ENCODE measurements around the gene XIRP1.
"Not testable (repeated sequence)": the region's sequence is repeated elsewhere in the genome, so short reads cannot be mapped to it uniquely, and the experiment has no call there.

Gene XIRP1

DNA sequence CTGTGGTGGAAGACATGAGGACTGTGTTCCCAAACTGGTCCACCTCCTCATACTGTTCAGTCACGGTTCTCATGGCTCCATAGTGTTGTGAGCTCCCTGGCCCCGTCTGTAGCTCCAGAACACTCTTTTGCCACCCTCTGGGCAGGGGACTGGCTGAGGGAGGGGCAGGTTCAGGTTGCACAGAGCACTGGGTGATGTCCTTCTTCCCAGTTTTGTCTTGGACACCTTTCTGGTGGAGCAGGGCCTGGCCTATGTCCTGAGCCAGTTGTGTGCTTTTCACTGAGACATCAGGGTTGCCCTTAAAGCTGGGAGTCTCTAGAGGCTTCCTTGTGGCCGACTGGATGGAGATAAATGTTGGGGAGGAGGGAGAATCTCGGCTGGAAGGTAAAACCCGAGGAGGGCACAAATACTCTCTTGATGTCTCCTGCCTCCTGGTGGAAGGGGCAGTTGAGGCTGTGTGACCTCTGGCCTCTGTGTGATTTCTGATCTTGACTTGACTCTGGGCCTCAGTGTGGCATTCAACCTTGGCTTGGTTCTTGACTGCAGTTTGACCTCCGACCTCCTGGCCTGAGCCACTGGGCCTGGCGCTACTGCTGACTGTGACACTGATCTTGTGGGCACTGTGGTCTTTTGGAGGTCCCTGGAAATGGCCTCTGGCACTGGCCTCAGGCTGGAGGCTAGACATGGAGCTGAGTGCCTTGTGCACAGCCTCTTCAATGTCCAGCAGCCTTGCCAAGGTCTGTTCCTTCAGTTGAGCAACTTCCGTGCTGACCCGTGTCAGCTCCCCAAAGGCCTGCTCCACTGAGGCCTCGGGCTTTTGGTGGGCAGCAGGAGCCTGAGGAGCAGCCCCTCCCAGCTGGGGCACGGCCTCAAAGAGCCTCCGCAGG lies 8.1 kb downstream of the XIRP1 start:
- peaks cover 7% of the 10 kb centered on the region for H3K36me3 Mint-ChIP-seq
- H3K27ac Mint-ChIP-seq: peak overlapping the region; percentile 52
- ATAC-seq: no peak
- no peaks in the 10 kb centered on the region for H3K9me3 Mint-ChIP-seq
- no peak overlapping the region for H3K4me3 Mint-ChIP-seq
- peaks cover 20% of the 10 kb centered on the region for H3K4me1 Mint-ChIP-seq
- no peak for DNase-seq (ENCODE audit: low spot score in 2 of 2)

DNA sequence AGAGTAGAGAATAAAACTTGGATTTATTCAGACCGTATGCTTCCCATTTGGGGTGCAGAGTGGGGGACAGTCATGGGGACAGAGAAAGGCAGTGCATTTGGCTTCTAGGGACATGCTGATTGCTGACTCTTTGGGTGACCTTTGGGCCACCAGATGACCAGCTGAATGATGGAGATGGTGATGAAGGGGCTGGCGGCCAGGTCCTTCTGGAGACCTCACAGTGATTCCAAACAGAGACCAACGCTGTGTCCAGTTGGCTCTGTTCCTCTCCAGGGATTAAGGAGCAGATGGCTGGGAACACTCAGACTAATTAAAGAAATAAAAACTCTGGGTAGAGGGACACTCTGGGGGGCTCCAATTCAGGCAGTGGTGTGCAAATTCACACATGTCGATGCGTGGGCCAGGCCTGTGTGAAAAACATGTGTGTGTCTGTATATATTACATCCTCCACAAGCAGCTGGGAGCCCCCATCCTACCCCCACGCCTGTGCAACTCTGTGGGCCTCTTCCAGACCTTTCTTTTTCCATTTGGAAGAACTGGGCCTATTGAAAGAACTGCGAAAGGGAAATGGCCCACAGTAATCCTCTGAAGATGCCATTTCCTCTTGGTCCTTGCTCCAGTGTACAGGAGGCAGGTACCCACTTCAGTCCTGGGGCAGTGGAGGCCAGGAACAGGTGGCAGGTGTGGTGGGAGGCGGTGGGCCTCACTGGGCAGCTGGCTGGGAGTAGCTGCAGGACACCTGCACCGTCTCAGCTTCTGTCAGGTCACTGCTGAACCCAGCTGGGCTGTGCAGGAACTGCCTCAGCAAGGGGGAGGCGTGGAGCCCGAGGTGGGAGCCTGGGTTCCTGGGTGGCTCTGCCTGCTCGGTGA lies 8.9 kb downstream of the XIRP1 start:
- DNase-seq (ENCODE audit: low spot score in 2 of 2) (no peak), ATAC-seq (no peak)
- Mint-ChIP-seq H3K4me3 (no peak overlapping the region), H3K4me1 (peaks cover 29% of the 10 kb centered on the region), H3K9me3 (no peaks in the 10 kb centered on the region), H3K36me3 (peaks cover 12% of the 10 kb centered on the region), H3K27ac (peak overlapping the region; percentile 68)

DNA sequence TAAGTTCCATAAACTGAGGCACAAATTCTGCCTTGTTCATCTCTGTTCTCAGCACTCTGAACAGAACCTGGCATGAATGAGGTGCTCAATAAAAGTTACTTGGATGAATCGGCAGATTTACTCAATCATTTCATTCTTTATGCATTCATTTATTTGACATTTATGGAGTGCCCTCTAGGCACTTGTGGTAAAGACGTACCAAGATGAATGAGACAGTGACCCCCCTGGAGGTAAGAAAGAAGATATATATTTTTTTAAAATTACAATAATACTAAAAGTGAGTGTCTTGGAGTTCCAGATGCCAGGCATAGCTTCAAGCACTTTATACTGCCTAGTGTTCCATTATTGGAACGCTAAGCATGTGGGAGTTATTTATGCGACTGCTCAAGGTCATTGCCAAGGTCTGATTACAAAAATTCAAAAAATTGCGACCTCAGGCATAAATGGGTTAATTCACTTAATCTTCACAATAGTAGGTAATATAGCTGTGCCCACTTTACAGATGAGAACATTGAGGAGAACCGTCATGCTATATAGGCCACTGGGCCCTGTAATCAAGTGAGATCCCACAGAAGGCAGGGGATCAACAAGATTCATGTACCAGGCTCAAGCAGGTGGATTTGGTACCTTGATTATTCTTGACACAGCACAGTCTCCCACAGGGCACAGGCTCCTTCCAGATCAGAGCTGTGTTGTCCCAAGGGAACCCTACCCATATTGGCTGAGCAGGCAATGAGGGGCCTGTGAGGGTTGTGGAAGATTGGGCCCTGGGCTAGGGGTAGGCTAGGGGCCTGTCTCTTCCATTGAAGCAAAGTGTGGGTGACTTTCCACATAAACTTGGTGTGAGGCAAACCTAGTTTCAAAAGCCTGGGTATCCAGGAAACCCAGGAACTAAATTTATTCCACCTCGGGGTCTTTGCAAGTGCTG lies 10.7 kb downstream of the XIRP1 start:
- Mint-ChIP-seq H3K4me1 (peaks cover 44% of the 10 kb centered on the region), H3K9me3 (no peaks in the 10 kb centered on the region), H3K36me3 (peaks cover 20% of the 10 kb centered on the region), H3K4me3 (peak overlapping the region; percentile 78), H3K27ac (peak overlapping the region; percentile 54)
- ATAC-seq: no peak
- DNase-seq (ENCODE audit: low spot score in 2 of 2): no peak

DNA sequence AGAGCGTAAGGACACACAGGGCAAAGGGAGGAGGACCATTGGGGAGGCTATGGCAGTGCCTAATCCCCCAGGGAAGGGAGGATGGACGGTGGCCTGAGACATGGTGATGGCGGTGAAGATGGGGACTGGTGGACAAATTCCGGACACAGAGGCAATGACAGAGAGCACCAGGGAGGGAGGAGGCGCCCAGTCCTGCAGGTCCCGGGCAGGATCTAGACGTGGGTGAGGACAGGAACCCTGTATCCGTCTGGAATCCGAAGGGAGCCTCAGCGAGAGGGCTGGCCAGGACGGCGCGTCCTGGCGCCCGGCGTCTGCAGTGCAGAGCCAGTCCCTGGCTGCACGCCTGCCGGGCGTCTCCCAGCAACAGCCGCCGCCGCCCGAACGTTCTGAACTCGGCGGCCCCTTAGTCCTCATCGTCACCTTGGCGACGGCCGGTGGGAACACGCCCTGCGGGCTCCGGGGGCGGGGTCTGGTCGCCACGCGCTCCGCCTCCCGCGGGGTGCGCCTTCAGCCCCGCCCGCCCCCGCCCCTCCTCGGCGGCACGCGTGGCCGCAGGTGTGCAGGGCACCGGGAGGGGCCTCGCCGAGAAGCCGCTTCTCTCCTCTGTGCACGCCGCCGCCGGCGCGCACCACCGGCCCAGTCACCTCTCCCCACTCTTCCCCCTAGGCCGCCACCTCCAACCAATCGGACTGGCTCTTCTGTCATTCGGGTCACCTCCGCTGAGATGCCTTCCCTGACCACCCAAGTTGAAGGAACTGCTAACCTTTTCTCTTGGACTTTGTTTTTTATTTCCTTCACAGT lies 11.6 kb downstream of the XIRP1 start:
- Mint-ChIP-seq H3K27ac (peak overlapping the region; percentile 54), H3K36me3 (peaks cover 20% of the 10 kb centered on the region), H3K9me3 (no peaks in the 10 kb centered on the region), H3K4me1 (peaks cover 53% of the 10 kb centered on the region), H3K4me3 (peak overlapping the region; percentile 78)
- ATAC-seq: peak; percentile 87
- DNase-seq (ENCODE audit: low spot score in 2 of 2): peak; percentile 83 to 90

DNA sequence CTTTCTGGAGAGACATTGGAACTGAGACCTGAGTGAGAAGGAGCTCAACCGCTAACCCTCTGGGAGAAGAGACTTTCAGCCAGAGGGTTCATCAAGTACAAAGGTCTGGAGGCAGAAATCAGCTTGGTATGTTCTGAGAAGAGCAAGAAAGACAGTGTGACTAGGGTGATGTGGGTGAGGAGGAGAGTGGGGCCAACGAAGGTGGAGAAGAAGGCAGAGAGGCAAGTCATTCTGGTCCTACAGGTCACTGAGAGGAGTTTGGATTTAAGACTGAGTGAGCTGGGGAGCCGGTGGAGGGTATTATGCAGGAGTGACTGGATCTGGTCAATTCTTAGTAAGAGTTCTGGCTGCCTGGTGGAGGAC lies 12.2 kb downstream of the XIRP1 start:
- Mint-ChIP-seq H3K36me3 (peaks cover 20% of the 10 kb centered on the region), H3K9me3 (no peaks in the 10 kb centered on the region), H3K4me3 (peak overlapping the region; percentile 78), H3K4me1 (peaks cover 57% of the 10 kb centered on the region), H3K27ac (peak overlapping the region; percentile 48)
- no peak for DNase-seq (ENCODE audit: low spot score in 2 of 2)
- peak; percentile 68 for ATAC-seq

DNA sequence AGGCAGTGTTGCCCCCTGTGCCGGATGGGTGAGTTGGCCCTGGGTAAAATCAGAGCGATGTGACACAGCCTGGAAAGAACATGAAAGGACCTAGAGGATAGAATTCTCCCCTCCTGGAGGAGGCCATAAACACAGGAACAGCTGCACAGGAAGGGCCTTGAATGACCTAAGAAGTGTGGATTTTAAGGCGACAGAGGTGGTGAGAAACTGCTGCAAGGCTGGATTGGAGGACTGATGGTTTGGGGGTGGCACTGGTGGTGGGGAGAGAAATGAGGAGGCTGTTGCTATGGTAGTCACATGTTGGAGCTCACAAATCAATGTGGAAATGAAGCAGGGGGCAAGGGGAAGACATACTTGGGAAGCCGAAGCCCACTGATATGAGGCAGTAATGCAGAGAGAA lies 13.8 kb downstream of the XIRP1 start:
- Mint-ChIP-seq H3K9me3 (no peaks in the 10 kb centered on the region), H3K27ac (peak overlapping the region; percentile 85), H3K4me3 (peak overlapping the region; percentile 78), H3K36me3 (peaks cover 20% of the 10 kb centered on the region), H3K4me1 (peaks cover 62% of the 10 kb centered on the region)
- ATAC-seq: no peak
- no peak for DNase-seq (ENCODE audit: low spot score in 2 of 2)

DNA sequence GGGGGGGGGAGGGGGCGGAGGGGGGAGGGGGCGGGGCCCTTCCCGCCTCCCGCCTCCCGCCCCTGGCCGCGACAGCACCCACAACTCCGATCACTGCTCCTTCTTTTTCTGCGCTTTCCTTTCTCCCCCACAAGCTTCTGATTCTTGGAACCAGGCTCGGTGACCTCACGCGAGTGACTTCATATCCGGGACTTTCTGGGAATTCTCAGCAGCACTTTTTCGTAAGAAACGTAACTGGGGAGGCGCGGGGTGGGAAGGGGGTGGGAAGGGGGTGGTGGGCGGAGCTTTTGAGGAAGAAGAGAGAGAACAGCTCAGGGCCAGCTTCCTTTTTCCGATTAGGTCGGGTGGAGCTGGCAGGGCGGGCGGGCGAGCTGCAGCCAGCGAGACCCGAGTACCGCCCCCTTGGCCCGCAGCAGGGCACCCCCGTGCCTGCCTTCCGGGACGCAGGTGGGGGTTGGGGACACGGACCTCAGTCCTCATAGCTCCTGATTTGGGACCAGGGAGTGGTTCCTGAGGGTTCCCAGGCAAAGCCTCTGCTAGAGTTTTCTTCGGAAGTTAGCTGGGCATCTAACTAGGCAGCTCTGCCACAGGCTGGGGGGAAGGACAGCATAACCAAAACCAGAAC lies 14.6 kb downstream of the XIRP1 start:
- peak overlapping the region; percentile 78 for H3K4me3 Mint-ChIP-seq
- no peaks in the 10 kb centered on the region for H3K9me3 Mint-ChIP-seq
- peaks cover 64% of the 10 kb centered on the region for H3K4me1 Mint-ChIP-seq
- DNase-seq (ENCODE audit: low spot score in 2 of 2) (peak; percentile 53 to 86), ATAC-seq (peak; percentile 57)
- peaks cover 20% of the 10 kb centered on the region for H3K36me3 Mint-ChIP-seq
- peak overlapping the region; percentile 85 for H3K27ac Mint-ChIP-seq

DNA sequence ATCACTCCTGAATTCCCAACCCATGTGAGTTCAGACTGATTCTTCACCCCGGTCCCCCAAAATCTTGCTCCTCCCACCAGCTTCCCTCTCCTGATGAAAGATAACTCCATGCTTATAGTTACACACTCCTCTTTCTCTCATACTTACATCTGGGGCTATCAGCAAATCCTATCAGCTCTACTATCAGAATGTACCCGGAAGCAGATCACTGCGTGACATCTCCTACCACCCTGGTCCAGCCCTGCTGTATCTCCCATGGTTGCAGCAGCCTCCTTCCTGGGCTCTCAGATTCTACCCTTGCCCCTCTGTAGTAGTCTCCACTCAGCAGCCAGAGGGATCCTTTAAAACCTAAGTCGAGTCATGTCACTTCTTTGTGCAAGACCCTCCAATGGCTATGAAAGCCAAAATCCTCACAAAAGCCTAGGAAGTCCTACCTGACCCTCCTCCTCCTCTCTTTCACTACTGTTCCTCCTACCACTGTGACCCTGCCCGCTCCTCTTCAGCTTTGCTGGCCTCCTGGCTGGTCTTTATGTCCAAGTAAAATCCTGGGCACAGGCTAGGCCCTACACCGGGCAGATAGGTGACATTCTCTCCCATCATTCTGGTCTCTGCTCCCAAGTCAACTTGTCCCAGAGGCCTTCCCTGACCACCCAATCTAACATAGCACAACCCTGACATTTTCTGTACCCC lies 16.2 kb downstream of the XIRP1 start:
- ATAC-seq (no peak), DNase-seq (ENCODE audit: low spot score in 2 of 2) (no peak)

DNA sequence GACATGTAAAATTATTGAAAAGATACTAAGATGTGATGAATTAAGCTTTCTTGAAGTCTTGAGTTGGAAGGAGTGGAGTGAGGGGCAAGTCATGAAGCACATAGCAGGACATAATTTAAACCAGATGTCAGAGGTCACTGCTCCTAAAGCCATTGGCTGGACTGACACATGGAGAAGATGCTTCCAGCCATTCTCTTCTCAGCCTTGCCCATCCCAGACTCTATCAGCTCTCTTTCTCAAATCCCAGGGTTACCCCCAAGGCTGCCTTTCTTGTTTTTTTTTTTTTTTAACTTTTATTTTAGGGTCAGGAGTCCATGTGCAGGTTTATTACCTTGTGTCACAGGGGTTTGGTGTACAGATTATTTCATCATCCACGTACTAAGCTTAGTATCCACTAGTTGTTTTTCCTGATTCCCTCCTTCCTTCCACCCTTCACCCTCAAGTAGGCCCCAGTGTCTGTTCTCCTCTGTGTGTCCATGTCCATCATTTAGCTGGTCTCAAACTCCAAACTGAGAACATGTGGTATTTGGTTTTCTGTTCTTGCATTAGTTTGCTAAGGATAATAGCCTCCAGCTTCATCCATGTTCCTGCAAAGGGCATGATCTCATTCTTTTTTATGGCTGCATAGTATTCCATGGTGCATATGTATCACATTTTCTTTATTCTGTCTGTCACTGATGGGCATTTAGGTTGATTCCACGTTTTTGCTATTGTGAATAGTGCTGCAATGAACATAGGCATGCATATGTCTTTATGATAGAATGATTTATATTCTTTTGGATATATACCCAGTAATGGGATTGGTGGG lies 18.9 kb downstream of the XIRP1 start:
- Mint-ChIP-seq H3K9me3 (no peaks in the 10 kb centered on the region), H3K4me1 (peaks cover 39% of the 10 kb centered on the region), H3K27ac (peak overlapping the region; percentile 58), H3K4me3 (no peak overlapping the region), H3K36me3 (peaks cover 8% of the 10 kb centered on the region)
- ATAC-seq (no peak), DNase-seq (ENCODE audit: low spot score in 2 of 2) (no peak)

More for the DNA sequence above, 16.2 kb downstream of the XIRP1 start:
- Mint-ChIP-seq H3K4me1 (peaks cover 63% of the 10 kb centered on the region), H3K4me3 (no peak overlapping the region), H3K36me3 (peaks cover 20% of the 10 kb centered on the region), H3K27ac (peak overlapping the region; percentile 85), H3K9me3 (no peaks in the 10 kb centered on the region)

DNA sequence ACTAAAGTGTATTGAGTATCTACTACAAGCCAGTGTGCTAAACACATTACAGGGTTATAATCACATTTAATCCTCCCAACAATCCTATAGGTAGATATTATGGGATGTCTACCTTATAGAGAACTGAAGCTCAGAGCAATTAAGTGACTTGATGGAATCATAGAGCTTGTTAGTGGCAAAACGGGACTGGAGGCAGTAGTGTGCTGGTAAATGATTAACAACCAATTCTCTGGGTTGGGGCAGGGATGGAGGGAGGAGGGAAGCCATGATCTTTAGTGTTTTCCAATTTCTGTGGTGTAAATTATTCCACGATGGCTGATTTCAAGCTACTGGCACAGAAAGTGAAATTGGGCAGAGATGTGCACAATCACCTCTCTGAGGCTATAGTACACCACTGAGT lies 20.5 kb downstream of the XIRP1 start:
- H3K4me1 Mint-ChIP-seq: peaks cover 25% of the 10 kb centered on the region
- ATAC-seq (no peak), DNase-seq (ENCODE audit: low spot score in 2 of 2) (no peak)
- no peaks in the 10 kb centered on the region for H3K9me3 Mint-ChIP-seq
- no peaks in the 10 kb centered on the region for H3K36me3 Mint-ChIP-seq
- H3K27ac Mint-ChIP-seq: no peak overlapping the region
- no peak overlapping the region for H3K4me3 Mint-ChIP-seq

DNA sequence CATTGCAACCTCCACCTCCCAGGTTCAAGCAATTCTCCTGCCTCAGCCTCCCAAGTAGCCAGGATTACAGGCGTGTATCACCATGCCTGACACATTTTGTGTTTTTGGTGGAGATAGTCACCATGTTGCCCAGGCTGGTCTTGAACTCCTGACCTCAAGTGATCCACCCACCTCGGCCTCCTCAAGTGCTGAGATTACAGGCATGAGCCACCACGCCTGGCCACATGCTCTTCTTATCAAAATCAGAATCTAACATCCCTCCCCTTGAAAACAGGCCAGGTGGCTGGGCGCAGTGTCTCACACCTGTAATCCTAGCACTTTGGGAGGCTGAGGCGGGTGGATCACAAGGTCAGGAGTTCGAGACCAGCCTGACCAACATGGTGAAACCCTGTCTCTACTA lies 21.5 kb downstream of the XIRP1 start:
- not testable (repeated sequence) for H3K9me3 Mint-ChIP-seq; H3K27ac Mint-ChIP-seq; H3K36me3 Mint-ChIP-seq; ATAC-seq; DNase-seq (ENCODE audit: low spot score in 2 of 2); H3K4me3 Mint-ChIP-seq
- peaks cover 15% of the 10 kb centered on the region for H3K4me1 Mint-ChIP-seq

DNA sequence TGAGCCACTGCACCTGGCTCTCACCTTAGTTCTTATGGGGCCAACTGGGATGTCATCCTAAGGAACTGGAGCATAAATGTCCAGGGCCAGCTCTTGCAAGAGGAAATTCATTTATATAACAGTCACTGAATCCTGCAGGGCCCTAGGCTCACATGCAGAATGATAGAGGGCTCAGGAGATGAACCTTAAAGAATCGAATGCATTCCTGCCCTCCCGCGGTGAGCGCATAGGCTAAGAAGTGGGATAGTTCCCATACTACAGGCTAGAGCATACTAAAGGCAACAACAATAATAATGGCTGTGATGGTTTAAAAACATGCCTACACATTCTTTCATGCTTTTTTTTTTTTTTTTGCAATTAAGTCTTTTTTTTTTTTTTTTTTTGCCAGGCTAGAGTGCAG lies 21.9 kb downstream of the XIRP1 start:
- ATAC-seq: no peak
- Mint-ChIP-seq H3K4me1 (peaks cover 11% of the 10 kb centered on the region), H3K27ac (no peak overlapping the region), H3K4me3 (no peak overlapping the region), H3K9me3 (no peaks in the 10 kb centered on the region), H3K36me3 (no peaks in the 10 kb centered on the region)
- no peak for DNase-seq (ENCODE audit: low spot score in 2 of 2)

DNA sequence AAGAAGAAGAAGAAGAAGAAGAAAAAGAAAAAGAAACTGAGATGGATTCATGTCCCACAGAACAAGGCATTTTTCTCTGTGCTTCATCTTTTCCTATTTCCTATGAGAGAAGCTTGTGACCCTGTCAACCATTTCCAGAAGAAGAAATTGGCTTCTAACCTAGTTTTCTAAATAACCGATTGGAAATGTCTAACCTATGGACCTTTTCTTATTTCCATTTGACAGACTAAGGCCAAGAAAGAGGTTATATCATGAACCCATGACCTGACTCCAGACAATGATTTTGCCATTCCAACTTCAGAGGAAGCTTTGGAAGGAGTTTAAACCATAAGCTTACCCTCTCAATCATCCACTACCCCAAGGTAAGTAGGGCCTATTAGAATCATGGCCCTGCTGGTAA lies 22.7 kb downstream of the XIRP1 start:
- no peaks in the 10 kb centered on the region for H3K9me3 Mint-ChIP-seq
- no peak overlapping the region for H3K4me3 Mint-ChIP-seq
- DNase-seq (ENCODE audit: low spot score in 2 of 2) (no peak), ATAC-seq (no peak)
- no peak overlapping the region for H3K27ac Mint-ChIP-seq
- peaks cover 6% of the 10 kb centered on the region for H3K4me1 Mint-ChIP-seq
- no peaks in the 10 kb centered on the region for H3K36me3 Mint-ChIP-seq

Measured in stimulated activated effector memory CD8-positive, alpha-beta T cell treated with anti-CD3 and anti-CD28 coated beads, Interleukin-12 subunit alpha, Interleukin-12 subunit beta, amount 100 ng/mL, for 72 hours (primary cell).